ENCODE measurements around the gene SETBP1.

DNA sequence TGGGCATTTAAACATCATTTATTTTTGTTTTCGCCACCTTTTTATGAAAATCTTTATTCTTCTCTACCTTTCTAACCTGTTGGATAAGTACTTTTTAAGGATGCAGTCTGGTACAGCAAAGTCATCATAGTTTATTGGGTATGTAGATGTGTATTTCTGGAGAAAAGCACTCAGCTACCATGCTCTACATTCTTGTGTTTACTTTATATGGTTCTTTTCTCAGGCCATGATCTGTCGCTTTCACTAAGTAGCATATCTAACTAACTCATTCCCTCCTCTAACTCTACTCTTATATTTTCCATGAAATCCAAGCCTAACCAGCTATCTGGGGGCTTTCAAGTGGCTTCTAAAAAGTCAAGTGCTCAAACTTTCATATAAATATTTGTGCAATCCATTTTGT lies 25.3 kb upstream of the SETBP1 start:
- TF ChIP-seq ARNTL (CRISPR knock-in tag; IDR thresholded peaks at IDR 0.05; ENCODE audit: borderline replicate concordance, low read depth) (no peak), BACH2 (CRISPR knock-in tag; IDR thresholded peaks at IDR 0.05; ENCODE audit: borderline replicate concordance) (no peak), PPARA (CRISPR knock-in tag; IDR thresholded peaks at IDR 0.05; ENCODE audit: borderline replicate concordance) (no peak), OSR1 (CRISPR knock-in tag; IDR thresholded peaks at IDR 0.05) (no peak), TCF4 (CRISPR knock-in tag; IDR thresholded peaks at IDR 0.05; ENCODE audit: borderline replicate concordance) (no peak), ZNF70 (CRISPR knock-in tag; IDR thresholded peaks at IDR 0.05) (no peak)
- TF ChIP-seq, protein P1, sequence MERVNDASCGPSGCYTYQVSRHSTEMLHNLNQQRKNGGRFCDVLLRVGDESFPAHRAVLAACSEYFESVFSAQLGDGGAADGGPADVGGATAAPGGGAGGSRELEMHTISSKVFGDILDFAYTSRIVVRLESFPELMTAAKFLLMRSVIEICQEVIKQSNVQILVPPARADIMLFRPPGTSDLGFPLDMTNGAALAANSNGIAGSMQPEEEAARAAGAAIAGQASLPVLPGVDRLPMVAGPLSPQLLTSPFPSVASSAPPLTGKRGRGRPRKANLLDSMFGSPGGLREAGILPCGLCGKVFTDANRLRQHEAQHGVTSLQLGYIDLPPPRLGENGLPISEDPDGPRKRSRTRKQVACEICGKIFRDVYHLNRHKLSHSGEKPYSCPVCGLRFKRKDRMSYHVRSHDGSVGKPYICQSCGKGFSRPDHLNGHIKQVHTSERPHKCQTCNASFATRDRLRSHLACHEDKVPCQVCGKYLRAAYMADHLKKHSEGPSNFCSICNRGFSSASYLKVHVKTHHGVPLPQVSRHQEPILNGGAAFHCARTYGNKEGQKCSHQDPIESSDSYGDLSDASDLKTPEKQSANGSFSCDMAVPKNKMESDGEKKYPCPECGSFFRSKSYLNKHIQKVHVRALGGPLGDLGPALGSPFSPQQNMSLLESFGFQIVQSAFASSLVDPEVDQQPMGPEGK (CRISPR knock-in tag; IDR thresholded peaks at IDR 0.05; ENCODE audit: borderline replicate concordance), result no peak
- TF ChIP-seq, protein P2, sequence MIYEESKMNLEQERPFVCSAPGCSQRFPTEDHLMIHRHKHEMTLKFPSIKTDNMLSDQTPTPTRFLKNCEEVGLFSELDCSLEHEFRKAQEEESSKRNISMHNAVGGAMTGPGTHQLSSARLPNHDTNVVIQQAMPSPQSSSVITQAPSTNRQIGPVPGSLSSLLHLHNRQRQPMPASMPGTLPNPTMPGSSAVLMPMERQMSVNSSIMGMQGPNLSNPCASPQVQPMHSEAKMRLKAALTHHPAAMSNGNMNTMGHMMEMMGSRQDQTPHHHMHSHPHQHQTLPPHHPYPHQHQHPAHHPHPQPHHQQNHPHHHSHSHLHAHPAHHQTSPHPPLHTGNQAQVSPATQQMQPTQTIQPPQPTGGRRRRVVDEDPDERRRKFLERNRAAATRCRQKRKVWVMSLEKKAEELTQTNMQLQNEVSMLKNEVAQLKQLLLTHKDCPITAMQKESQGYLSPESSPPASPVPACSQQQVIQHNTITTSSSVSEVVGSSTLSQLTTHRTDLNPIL (CRISPR knock-in tag; IDR thresholded peaks at IDR 0.05; ENCODE audit: low read depth), result no peak
- TF ChIP-seq, protein P3, sequence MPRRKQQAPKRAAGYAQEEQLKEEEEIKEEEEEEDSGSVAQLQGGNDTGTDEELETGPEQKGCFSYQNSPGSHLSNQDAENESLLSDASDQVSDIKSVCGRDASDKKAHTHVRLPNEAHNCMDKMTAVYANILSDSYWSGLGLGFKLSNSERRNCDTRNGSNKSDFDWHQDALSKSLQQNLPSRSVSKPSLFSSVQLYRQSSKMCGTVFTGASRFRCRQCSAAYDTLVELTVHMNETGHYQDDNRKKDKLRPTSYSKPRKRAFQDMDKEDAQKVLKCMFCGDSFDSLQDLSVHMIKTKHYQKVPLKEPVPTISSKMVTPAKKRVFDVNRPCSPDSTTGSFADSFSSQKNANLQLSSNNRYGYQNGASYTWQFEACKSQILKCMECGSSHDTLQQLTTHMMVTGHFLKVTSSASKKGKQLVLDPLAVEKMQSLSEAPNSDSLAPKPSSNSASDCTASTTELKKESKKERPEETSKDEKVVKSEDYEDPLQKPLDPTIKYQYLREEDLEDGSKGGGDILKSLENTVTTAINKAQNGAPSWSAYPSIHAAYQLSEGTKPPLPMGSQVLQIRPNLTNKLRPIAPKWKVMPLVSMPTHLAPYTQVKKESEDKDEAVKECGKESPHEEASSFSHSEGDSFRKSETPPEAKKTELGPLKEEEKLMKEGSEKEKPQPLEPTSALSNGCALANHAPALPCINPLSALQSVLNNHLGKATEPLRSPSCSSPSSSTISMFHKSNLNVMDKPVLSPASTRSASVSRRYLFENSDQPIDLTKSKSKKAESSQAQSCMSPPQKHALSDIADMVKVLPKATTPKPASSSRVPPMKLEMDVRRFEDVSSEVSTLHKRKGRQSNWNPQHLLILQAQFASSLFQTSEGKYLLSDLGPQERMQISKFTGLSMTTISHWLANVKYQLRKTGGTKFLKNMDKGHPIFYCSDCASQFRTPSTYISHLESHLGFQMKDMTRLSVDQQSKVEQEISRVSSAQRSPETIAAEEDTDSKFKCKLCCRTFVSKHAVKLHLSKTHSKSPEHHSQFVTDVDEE (CRISPR knock-in tag; IDR thresholded peaks at IDR 0.05), result no peak

All from SK-N-SH treated with all-trans-retinoic acid at 6 μM for 48 hours (cell line).